ENCODE measurements around the gene TSHZ1.

DNA sequence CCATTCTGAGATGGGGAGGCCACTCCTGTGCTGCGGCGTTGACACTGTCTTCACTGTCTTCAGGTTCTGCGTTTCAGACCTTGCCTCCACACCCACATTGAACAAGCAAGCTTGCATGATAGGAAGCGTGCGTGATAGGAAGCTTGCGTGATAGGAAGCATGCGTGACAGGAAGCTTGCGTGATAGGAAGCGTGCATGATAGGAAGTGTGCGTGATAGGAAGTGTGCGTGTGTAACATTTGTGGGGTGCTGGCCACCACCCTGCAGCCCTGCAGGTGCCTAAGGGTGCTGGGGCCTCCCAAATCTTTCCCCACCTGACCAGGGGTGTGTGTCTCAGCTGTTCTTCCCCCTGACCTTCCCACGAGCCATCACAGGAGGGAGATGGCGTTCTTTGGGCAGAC lies 25.3 kb downstream of the TSHZ1 start:
- TF ChIP-seq, protein P1, sequence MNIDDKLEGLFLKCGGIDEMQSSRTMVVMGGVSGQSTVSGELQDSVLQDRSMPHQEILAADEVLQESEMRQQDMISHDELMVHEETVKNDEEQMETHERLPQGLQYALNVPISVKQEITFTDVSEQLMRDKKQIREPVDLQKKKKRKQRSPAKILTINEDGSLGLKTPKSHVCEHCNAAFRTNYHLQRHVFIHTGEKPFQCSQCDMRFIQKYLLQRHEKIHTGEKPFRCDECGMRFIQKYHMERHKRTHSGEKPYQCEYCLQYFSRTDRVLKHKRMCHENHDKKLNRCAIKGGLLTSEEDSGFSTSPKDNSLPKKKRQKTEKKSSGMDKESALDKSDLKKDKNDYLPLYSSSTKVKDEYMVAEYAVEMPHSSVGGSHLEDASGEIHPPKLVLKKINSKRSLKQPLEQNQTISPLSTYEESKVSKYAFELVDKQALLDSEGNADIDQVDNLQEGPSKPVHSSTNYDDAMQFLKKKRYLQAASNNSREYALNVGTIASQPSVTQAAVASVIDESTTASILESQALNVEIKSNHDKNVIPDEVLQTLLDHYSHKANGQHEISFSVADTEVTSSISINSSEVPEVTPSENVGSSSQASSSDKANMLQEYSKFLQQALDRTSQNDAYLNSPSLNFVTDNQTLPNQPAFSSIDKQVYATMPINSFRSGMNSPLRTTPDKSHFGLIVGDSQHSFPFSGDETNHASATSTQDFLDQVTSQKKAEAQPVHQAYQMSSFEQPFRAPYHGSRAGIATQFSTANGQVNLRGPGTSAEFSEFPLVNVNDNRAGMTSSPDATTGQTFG (tag by site-specific recombination; IDR thresholded peaks at IDR 0.05; ENCODE audit: borderline replicate concordance): no peak
- TF ChIP-seq ZNF530 (tag by site-specific recombination; IDR thresholded peaks at IDR 0.05; ENCODE audit: low read depth): no peak
- no peak for TF ChIP-seq RBAK (tag by site-specific recombination; IDR thresholded peaks at IDR 0.05)

All from HEK293 (cell line).